ENCODE data around the gene PISD. TPM values are rescaled to one million over a fixed set of nuclear protein-coding genes. Genes with fewer than 3 reads are reported as not detected.
"Not testable (repeated sequence)": the region's sequence is repeated elsewhere in the genome, so short reads cannot be mapped to it uniquely, and the experiment has no call there.

Gene PISD
- polyA plus RNA-seq, 3 donors, result 31.3 to 43.2 (median 33.1) TPM

GRCh38 chr22:31595271-31595670 is 66.7 kb downstream of the PISD start:
- DNase-seq (ENCODE audit: extremely low read depth in 1 of 11, low read depth in 9 of 11, low spot score in 4 of 11), result no peak

- not testable (repeated sequence) for DNase-seq (ENCODE audit: extremely low read depth in 1 of 11, low read depth in 9 of 11, low spot score in 4 of 11)
Observed at GRCh38 chr22:31590161-31590560, 71.9 kb downstream of the PISD start.

- no peak for DNase-seq (ENCODE audit: extremely low read depth in 1 of 11, low read depth in 9 of 11, low spot score in 4 of 11)
Observed at GRCh38 chr22:31588970-31589675, 72.9 kb downstream of the PISD start.

- peak in 7 of 11 donors; percentile 38 to 76 (median 55) for DNase-seq (ENCODE audit: extremely low read depth in 1 of 11, low read depth in 9 of 11, low spot score in 4 of 11)
Observed at GRCh38 chr22:31586137-31586920, 75.7 kb downstream of the PISD start.

GRCh38 chr22:31585161-31585859 is 76.7 kb downstream of the PISD start:
- DNase-seq (ENCODE audit: extremely low read depth in 1 of 11, low read depth in 9 of 11, low spot score in 4 of 11), result no peak

GRCh38 chr22:31584804-31585160 is 77.2 kb downstream of the PISD start:
- DNase-seq (ENCODE audit: extremely low read depth in 1 of 11, low read depth in 9 of 11, low spot score in 4 of 11), result no peak

- DNase-seq (ENCODE audit: extremely low read depth in 1 of 11, low read depth in 9 of 11, low spot score in 4 of 11), result no peak
Observed at GRCh38 chr22:31583861-31584485, 78.0 kb downstream of the PISD start.

- DNase-seq (ENCODE audit: extremely low read depth in 1 of 11, low read depth in 9 of 11, low spot score in 4 of 11), result no peak
Observed at GRCh38 chr22:31579835-31580242, 82.2 kb downstream of the PISD start.

GRCh38 chr22:31578171-31578570 is 83.8 kb downstream of the PISD start:
- no peak for DNase-seq (ENCODE audit: extremely low read depth in 1 of 11, low read depth in 9 of 11, low spot score in 4 of 11)

GRCh38 chr22:31577711-31578110 is 84.3 kb downstream of the PISD start:
- DNase-seq (ENCODE audit: extremely low read depth in 1 of 11, low read depth in 9 of 11, low spot score in 4 of 11), result no peak

- DNase-seq (ENCODE audit: extremely low read depth in 1 of 11, low read depth in 9 of 11, low spot score in 4 of 11), result no peak
Observed at GRCh38 chr22:31575190-31575589, 86.8 kb downstream of the PISD start.

- no peak for DNase-seq (ENCODE audit: extremely low read depth in 1 of 11, low read depth in 9 of 11, low spot score in 4 of 11)
Observed at GRCh38 chr22:31574055-31574670, 87.9 kb downstream of the PISD start.

- no peak for DNase-seq (ENCODE audit: extremely low read depth in 1 of 11, low read depth in 9 of 11, low spot score in 4 of 11)
Observed at GRCh38 chr22:31572939-31573338, 89.1 kb downstream of the PISD start.

GRCh38 chr22:31569126-31569525 is 92.9 kb downstream of the PISD start:
- no peak for DNase-seq (ENCODE audit: extremely low read depth in 1 of 11, low read depth in 9 of 11, low spot score in 4 of 11)

Other genes starting within 250 kb of the PISD start
- 10 to 100 TPM; 45.1 to 47.0 (median 45.5) TPM for gene EIF4ENIF1, start 172.4 kb downstream of the PISD start, polyA plus RNA-seq (ENCODE audit: insufficient read length in 3 of 3)
- gene SFI1, start 165.7 kb downstream of the PISD start, polyA plus RNA-seq (ENCODE audit: insufficient read length in 3 of 3), result 10 to 100 TPM; 24.0 to 46.7 (median 26.7) TPM
- 10 to 100 TPM; 24.0 to 27.7 (median 25.0) TPM for gene PRR14L, start 87.9 kb upstream of the PISD start, polyA plus RNA-seq (ENCODE audit: insufficient read length in 3 of 3)
- 10 to 100 TPM; 12.9 to 15.2 (median 15.1) TPM for gene DEPDC5, start 91.8 kb upstream of the PISD start, polyA plus RNA-seq (ENCODE audit: insufficient read length in 3 of 3)